HG03108 (cell line): ENCODE data around the gene DYNC2H1.

Experiments used
- ATAC-seq: cut with Tn5 transposase; IDR thresholded peaks from one replicate; pipeline ENCODE4 v1.9.1; 2021; ENCODE audit warnings: moderate library complexity; ENCODE audit not compliant: unreplicated experiment

The DYNC2H1 gene

GRCh38 chr11:103529181-103529684, 420.0 kb downstream of the DYNC2H1 start:
- no peak for ATAC-seq
